Adipocyte (in vitro differentiated cells): ENCODE measurements around the gene KCNQ4.

ENCODE experiments used
- DNase-seq: peaks from one replicate; pipeline ENCODE4 v3.0.0-alpha.2; 2015; ENCODE audit warnings: low read depth
- H3K27me3 ChIP-seq: replicated peaks from 2 replicates; pipeline ENCODE4 v1.7.0; 2013; ENCODE audit warnings: mild to moderate bottlenecking, low read length, moderate library complexity; ENCODE audit not compliant: control insufficient read depth, insufficient read depth
- H3K36me3 ChIP-seq: 2 replicates; pipeline ENCODE4 v1.7.0; 2013; ENCODE audit warnings: low read length, mild to moderate bottlenecking, moderate library complexity; ENCODE audit not compliant: control insufficient read depth, insufficient read depth, severe bottlenecking
- H3K4me1 ChIP-seq: 2 replicates; pipeline ENCODE4 v1.7.0; 2013; ENCODE audit warnings: mild to moderate bottlenecking, low read length, moderate library complexity; ENCODE audit not compliant: control insufficient read depth, insufficient read depth
- H3K4me3 ChIP-seq: 2 replicates; pipeline ENCODE4 v1.7.0; 2013; ENCODE audit warnings: mild to moderate bottlenecking, low read length, moderate library complexity
- H3K9ac ChIP-seq: 2 replicates; pipeline ENCODE4 v1.7.0; 2013; ENCODE audit warnings: mild to moderate bottlenecking, low read length, moderate library complexity
- H3K9me3 ChIP-seq: 2 replicates; pipeline ENCODE4 v1.7.0; 2013; ENCODE audit warnings: mild to moderate bottlenecking, low read length, moderate library complexity; ENCODE audit not compliant: control insufficient read depth

Gene KCNQ4

DNA sequence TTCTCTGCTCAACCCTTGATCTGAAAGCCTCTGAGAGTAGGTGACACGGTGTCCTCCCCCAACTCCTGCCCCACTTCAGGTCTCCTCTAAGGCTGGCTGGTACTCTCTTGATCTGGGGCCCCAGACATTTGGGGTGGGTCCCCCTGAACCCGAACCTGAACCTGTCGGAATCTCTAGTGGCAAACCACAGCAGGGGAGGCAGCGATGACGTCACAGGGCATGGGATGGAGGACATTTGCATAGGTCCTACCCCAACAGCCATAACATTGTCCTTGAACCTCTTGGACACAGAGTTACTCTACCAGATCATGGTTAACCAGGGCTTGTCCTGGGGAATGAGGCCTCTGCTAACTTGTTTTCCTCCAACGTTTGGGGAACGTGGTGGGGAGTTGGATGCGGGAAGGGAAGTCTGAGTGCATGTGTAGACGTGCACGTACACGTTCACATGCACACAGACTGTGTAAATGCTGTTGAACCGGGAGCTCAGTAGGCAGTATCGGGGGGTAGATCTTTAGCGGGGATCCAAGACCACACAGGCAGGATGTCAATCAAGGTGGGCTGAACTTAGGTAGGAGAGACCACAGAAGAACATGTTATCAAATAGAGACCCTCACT, 46.2 kb downstream of the KCNQ4 start:
- no peak overlapping the region for H3K4me3 ChIP-seq
- no peaks in the 10 kb centered on the region for H3K36me3 ChIP-seq
- peaks cover 38% of the 10 kb centered on the region for H3K27me3 ChIP-seq
- no peaks in the 10 kb centered on the region for H3K9me3 ChIP-seq
- no peak overlapping the region for H3K9ac ChIP-seq
- H3K4me1 ChIP-seq, result no peaks in the 10 kb centered on the region
- no peak for DNase-seq

DNA sequence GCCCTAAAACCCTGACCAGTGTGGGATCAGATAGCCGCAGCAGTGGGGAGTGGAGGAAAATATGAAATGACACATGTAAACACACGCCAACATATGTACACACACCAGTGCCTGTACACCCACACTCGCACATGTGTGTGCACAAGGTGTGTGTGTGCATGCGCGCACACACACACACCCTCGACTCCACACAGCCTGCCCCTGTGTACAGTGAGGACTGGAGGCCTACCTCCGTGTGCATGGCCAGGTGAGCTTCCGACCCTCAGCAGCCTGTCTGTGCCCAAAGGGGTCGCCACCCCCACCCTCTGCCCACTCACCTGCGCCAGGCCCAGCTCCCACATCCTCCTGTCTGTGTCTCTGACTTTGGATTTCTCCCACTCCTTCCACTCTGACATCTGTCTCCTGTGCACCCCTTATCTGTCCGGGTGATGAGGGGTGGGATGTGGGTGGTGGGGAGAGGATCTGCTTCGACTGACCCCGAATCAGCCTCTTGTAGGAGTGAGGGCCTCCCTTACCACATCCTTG, 46.9 kb downstream of the KCNQ4 start:
- H3K9me3 ChIP-seq, result no peaks in the 10 kb centered on the region
- H3K36me3 ChIP-seq, result no peaks in the 10 kb centered on the region
- no peaks in the 10 kb centered on the region for H3K4me1 ChIP-seq
- no peak overlapping the region for H3K4me3 ChIP-seq
- peaks cover 43% of the 10 kb centered on the region for H3K27me3 ChIP-seq
- no peak overlapping the region for H3K9ac ChIP-seq
- DNase-seq, result no peak

DNA sequence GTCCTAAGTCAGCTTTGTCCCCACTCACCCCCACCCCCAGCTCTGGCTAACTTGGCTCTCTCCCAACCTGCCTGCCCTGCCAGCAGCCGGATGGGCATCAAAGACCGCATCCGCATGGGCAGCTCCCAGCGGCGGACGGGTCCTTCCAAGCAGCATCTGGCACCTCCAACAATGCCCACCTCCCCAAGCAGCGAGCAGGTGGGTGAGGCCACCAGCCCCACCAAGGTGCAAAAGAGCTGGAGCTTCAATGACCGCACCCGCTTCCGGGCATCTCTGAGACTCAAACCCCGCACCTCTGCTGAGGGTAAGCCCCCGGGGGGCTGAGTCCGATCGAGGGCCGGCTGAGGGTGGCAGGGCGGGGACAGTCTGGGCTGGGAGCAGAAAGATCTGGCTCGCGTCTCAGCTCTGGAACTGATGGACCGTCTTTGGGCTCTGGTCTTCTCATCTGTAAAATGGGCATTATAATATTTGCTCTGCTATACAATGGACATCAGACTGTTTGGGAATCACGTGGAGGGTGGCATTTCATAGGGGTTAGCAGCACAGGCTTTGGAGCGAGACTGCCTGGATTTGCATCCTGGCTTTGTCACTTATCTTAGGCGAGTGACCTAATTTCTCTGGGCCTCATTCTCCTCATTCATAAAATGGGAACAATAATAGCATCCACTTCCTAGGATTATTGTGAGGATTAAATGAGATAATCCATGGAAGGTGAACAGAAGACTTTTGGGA, 47.6 kb downstream of the KCNQ4 start:
- Histone ChIP-seq H3K4me1 (no peaks in the 10 kb centered on the region), H3K9ac (no peak overlapping the region), H3K27me3 (peaks cover 47% of the 10 kb centered on the region), H3K4me3 (no peak overlapping the region), H3K9me3 (no peaks in the 10 kb centered on the region), H3K36me3 (no peaks in the 10 kb centered on the region)
- DNase-seq, result no peak

DNA sequence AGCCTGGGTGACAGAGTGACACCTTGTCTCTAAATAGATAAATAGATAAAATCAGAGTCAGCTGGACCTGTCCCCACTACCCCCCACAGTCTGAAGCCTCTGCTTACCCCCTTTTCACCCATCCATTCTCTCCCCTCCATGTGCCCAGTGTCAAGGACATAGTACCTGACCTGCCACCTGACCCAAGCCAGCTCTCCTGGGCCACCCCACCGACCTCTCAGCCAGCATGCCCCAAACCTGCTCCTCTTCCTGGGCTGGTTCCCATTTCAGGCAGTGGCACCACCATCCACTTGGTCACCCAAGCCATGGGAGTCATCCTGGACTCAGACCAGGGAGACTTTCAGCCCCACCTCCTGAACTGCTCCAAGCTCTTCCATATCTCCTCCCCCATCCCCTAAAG, 50.4 kb downstream of the KCNQ4 start:
- H3K9me3 ChIP-seq, result no peaks in the 10 kb centered on the region

DNA sequence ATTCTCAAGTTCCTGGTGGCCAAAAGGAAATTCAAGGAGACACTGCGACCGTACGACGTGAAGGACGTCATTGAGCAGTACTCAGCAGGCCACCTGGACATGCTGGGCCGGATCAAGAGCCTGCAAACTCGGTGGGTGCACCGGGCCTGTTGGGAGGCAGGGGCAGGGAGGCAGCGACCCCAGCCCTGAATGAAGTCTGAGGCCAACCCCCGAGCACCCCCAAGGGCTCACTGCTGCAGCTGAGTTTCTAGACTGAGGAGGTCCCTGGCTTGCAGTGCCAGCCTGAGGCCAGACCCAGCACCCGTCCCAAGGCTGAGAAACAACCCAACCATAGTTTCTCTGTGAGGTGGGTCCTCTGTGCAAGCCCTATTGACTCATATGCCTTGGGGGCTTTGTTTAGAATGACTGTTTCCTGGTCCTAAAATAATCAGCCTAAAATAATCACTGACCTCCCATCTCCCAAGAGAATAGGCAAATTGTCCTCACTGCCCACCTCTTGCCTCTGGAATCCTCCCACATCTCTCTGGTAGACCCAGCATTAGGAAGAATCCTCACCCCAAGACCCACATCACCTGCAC, 51.5 kb downstream of the KCNQ4 start:
- Histone ChIP-seq H3K36me3 (no peaks in the 10 kb centered on the region), H3K4me3 (no peak overlapping the region), H3K9ac (no peak overlapping the region), H3K27me3 (peaks cover 26% of the 10 kb centered on the region), H3K4me1 (no peaks in the 10 kb centered on the region), H3K9me3 (no peaks in the 10 kb centered on the region)
- DNase-seq, result no peak

More for the DNA sequence above, 50.4 kb downstream of the KCNQ4 start:
- DNase-seq, result no peak
- no peaks in the 10 kb centered on the region for H3K4me1 ChIP-seq
- no peak overlapping the region for H3K4me3 ChIP-seq
- H3K36me3 ChIP-seq, result no peaks in the 10 kb centered on the region
- H3K9ac ChIP-seq, result no peak overlapping the region
- peaks cover 33% of the 10 kb centered on the region for H3K27me3 ChIP-seq

DNA sequence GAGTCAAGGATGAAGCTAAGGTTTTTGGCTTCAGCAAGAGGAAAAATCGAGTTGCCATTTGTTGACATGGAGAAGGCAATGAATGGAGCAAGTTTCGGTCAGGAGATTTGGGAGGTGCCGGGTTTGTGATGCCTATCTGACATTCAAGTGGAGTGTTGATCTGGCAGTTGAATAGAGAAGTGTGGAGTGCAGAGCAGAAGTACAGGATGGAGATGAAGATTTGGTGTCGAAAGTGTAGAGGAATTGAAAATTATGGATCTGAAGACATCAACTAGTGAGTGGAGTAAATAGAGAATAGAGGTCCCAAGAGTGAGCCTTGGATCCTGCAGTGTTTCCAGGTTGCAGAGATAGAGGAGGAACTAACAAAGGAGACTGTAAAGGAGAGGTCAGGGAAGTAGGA, 52.7 kb downstream of the KCNQ4 start:
- H3K9me3 ChIP-seq, result no peaks in the 10 kb centered on the region
- H3K36me3 ChIP-seq, result no peaks in the 10 kb centered on the region
- H3K4me3 ChIP-seq, result no peak overlapping the region
- no peak for DNase-seq
- H3K9ac ChIP-seq, result no peak overlapping the region
- peaks cover 35% of the 10 kb centered on the region for H3K27me3 ChIP-seq
- H3K4me1 ChIP-seq, result no peaks in the 10 kb centered on the region

DNA sequence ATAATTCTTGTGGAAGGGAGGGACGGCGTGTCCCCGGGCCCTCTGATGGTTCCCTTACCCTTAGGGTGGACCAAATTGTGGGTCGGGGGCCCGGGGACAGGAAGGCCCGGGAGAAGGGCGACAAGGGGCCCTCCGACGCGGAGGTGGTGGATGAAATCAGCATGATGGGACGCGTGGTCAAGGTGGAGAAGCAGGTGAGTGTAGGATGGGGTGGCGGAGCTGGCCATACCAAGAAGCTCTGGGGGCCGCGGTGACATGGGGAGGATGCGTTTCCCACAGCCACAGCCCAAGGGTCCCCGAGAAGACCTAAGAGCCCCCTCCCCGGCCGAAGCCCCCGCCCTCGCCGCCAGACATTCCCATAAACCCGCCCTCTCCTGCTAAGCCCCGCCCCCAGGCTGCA, 54.0 kb downstream of the KCNQ4 start:
- no peaks in the 10 kb centered on the region for H3K36me3 ChIP-seq
- no peak for DNase-seq

DNA sequence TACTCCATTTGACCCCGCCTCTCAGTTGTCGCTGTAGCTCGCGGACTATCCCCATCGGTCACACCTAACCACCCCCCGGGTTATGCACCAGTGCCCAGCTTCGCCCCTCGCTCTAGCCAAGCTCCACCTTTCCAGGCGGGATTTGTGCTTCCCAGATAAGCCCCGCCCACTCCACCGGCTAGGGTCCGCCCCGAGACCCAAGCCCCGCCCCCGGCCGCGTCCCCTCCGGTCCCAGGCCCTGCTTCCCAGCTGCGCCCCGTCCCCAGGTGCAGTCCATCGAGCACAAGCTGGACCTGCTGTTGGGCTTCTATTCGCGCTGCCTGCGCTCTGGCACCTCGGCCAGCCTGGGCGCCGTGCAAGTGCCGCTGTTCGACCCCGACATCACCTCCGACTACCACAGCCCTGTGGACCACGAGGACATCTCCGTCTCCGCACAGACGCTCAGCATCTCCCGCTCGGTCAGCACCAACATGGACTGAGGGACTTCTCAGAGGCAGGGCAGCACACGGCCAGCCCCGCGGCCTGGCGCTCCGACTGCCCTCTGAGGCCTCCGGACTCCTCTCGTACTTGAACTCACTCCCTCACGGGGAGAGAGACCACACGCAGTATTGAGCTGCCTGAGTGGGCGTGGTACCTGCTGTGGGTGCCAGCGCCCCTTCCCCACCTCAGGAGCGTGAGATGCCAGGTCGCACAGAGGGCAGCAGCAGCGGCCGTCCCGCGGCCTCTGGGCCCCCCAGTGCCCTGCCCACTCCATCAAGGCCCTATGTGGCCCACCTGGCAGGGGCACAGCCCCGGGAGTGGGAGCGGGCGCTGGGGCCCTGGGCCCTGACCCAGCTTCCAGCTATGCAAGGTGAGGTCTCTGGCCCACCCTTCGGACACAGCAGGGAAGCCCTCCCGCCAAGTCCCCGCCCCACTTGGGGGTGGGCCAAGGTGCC, 54.7 kb downstream of the KCNQ4 start:
- Histone ChIP-seq H3K27me3 (peaks cover 39% of the 10 kb centered on the region), H3K36me3 (no peaks in the 10 kb centered on the region), H3K4me3 (no peak overlapping the region), H3K9me3 (peaks cover 9% of the 10 kb centered on the region), H3K4me1 (no peaks in the 10 kb centered on the region), H3K9ac (no peak overlapping the region)
- no peak for DNase-seq

More for the DNA sequence above, 54.0 kb downstream of the KCNQ4 start:
- Histone ChIP-seq H3K9me3 (peaks cover 3% of the 10 kb centered on the region), H3K4me3 (no peak overlapping the region), H3K27me3 (peaks cover 39% of the 10 kb centered on the region), H3K9ac (no peak overlapping the region), H3K4me1 (no peaks in the 10 kb centered on the region)

DNA sequence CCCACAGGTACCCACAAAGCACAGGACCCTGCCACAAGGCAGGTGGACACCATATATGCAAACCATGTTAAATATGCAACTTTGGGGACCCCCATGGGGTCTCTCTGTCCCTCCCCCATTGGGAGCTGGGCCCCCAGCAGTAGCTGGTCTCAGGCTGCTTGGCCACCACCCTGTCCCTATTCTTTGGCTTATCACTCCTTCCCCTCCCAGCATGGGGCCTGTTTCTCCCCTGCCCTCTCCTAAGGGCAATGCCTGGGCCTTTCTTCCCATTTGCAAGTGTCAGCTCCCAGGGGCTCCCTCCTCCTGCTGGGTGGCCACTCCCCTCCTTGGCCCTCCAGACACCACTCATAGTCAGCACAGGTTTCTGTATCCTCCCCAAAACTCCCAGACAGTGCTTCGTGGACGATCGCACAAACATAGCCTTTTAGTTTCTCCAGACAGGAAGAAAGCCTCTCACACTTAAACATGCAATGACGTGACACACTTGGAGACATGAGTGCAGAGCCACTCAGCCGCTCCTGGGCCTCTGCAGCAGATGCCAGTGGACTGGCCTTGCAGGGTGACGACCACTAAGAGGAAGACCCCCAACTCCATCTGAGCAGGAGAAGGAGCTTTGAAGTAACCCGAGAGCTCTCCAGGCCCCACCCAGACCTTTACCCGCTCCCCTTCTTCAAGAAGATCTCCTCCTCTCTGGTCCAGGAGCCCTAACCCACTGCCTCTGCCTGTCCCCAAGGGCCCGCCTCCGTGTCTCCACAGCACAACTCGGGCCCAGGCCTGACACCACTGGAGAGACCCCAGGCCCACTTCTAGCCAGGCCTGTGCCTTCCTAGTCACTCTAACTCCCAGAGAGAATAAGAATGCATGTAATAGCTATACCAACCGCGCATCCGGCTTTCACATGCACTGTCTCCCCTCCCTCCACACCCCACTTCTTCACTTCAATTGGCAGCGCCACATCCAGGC, 55.7 kb downstream of the KCNQ4 start:
- no peaks in the 10 kb centered on the region for H3K36me3 ChIP-seq
- no peaks in the 10 kb centered on the region for H3K4me1 ChIP-seq
- peaks cover 9% of the 10 kb centered on the region for H3K9me3 ChIP-seq
- H3K9ac ChIP-seq, result no peak overlapping the region
- H3K27me3 ChIP-seq, result peaks cover 44% of the 10 kb centered on the region
- no peak for DNase-seq
- H3K4me3 ChIP-seq, result no peak overlapping the region

DNA sequence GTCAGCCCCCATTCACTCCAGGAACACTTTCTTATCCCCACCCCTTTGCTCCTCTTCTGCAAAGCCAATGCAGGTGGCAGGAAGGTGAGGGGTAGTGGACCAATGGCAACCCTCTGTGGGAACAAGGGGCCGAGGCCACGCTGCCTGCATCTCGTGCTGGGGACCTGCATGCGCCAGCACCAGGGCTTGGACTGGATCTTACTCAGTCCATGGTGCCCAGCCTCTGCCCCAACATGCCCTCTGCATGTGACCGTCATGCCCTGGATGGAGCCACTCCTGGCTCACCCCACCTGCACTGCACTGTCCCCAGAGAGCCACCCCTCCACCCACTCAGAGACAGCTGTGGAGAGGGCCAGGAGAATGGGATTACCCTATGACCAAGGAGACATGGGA, 56.4 kb downstream of the KCNQ4 start:
- Histone ChIP-seq H3K9me3 (peaks cover 9% of the 10 kb centered on the region), H3K4me1 (no peaks in the 10 kb centered on the region), H3K27me3 (peaks cover 40% of the 10 kb centered on the region), H3K4me3 (no peak overlapping the region), H3K36me3 (no peaks in the 10 kb centered on the region), H3K9ac (no peak overlapping the region)
- DNase-seq, result no peak
